ENCODE data around the gene MAML2. TPM values are rescaled to one million over a fixed set of nuclear protein-coding genes. Genes with fewer than 3 reads are reported as not detected.

The MAML2 gene
- total RNA-seq, 2 experiments from 2014 or later, result 0.15 to 1.0 TPM

- Histone ChIP-seq H3K79me2 (ENCODE audit: insufficient read depth, low read depth, low read length) (no peaks in the 10 kb centered on the region), H3K4me1 (ENCODE audit: insufficient read depth, low read length, poor library complexity, severe bottlenecking) (peaks cover 72% of the 10 kb centered on the region), H4K20me1 (ENCODE audit: insufficient read depth, low read length) (no peaks in the 10 kb centered on the region), H3K27ac (ENCODE audit: low read depth, low read length, poor library complexity, severe bottlenecking) (peak overlapping the region; percentile 81), H2AFZ (ENCODE audit: low read length) (peak overlapping the region; percentile 80; the same call in 1 of the 2 replicates), H3K9me2 (ENCODE audit: insufficient read depth, low read length) (no peaks in the 10 kb centered on the region), H3K4me3 (ENCODE audit: low read depth, low read length, poor library complexity, severe bottlenecking) (peak overlapping the region; percentile 43), H3K36me3 (ENCODE audit: insufficient read depth, low read length) (no peaks in the 10 kb centered on the region), H3K9me3 (ENCODE audit: low read length) (no peaks in the 10 kb centered on the region), H3K4me2 (ENCODE audit: low read length) (peak overlapping the region; percentile 57)
- CTCF ChIA-PET (ENCODE audit: unreplicated experiment), result interaction anchor here (0.7 kb wide), 1 partner anchor 42 kb away, joined by 3 read pairs; no protein-coding TSS in a partner anchor
- BruUV-seq (replicated peaks), result no TSS peak
- DNase-seq (ENCODE audit: low spot score), result no peak
- POLR2A ChIA-PET, result interaction anchor here (0.9 to 2.1 kb wide), 7 partner anchors 10 to 133 kb away, joined by 3 to 14 read pairs (median 4); partner anchors contain the start of genes CCDC82 and JRKL
- intact Hi-C loops (cut with micrococcal nuclease; ENCODE audit: unreplicated experiment), result loop anchor here (5.0 kb wide), 1 partner anchor 130 kb away; the partner anchor contains the start of gene CCDC82
- TF ChIP-seq CTCF (conservative IDR thresholded peaks at IDR 0.05; ENCODE audit: low read length) (no peak), EZH2phosphoT487 (IDR thresholded peaks at IDR 0.05; ENCODE audit: borderline replicate concordance, low read depth, low read length) (no peak)
These were observed 86.0 kb downstream of the MAML2 start for GRCh38 chr11:96257036-96257435.

- CTCF ChIA-PET (ENCODE audit: unreplicated experiment), result interaction anchor here (0.7 to 1.3 kb wide), 2 partner anchors 18 to 42 kb away, joined by 3 to 5 read pairs; no protein-coding TSS in a partner anchor
These were observed 86.6 kb downstream of the MAML2 start for GRCh38 chr11:96256215-96257011.

More at GRCh38 chr11:96256215-96257011, 86.6 kb downstream of the MAML2 start:
- H3K79me2 ChIP-seq (ENCODE audit: insufficient read depth, low read depth, low read length), result no peaks in the 10 kb centered on the region
- peak overlapping the region; percentile 81 for H3K27ac ChIP-seq (ENCODE audit: low read depth, low read length, poor library complexity, severe bottlenecking)
- TF ChIP-seq CTCF (conservative IDR thresholded peaks at IDR 0.05; ENCODE audit: low read length), result no peak
- TF ChIP-seq EZH2phosphoT487 (IDR thresholded peaks at IDR 0.05; ENCODE audit: borderline replicate concordance, low read depth, low read length), result no peak
- H3K9me2 ChIP-seq (ENCODE audit: insufficient read depth, low read length), result no peaks in the 10 kb centered on the region
- peak overlapping the region; percentile 57 for H3K4me2 ChIP-seq (ENCODE audit: low read length)
- H3K4me3 ChIP-seq (ENCODE audit: low read depth, low read length, poor library complexity, severe bottlenecking), result peak overlapping the region; percentile 43
- H2AFZ ChIP-seq (ENCODE audit: low read length), result peak overlapping the region; percentile 80; the same call in 1 of the 2 replicates
- BruUV-seq (replicated peaks), result no TSS peak
- H4K20me1 ChIP-seq (ENCODE audit: insufficient read depth, low read length), result no peaks in the 10 kb centered on the region
- intact Hi-C loops (cut with micrococcal nuclease; ENCODE audit: unreplicated experiment), result loop anchor here (5.0 kb wide), 1 partner anchor 131 kb away; the partner anchor contains the start of gene CCDC82
- POLR2A ChIA-PET, result interaction anchor here (0.9 to 2.1 kb wide), 9 partner anchors 8 to 134 kb away, joined by 3 to 14 read pairs (median 4); partner anchors contain the start of genes CCDC82 and JRKL
- H3K4me1 ChIP-seq (ENCODE audit: insufficient read depth, low read length, poor library complexity, severe bottlenecking), result peaks cover 72% of the 10 kb centered on the region
- H3K36me3 ChIP-seq (ENCODE audit: insufficient read depth, low read length), result no peaks in the 10 kb centered on the region
- no peaks in the 10 kb centered on the region for H3K9me3 ChIP-seq (ENCODE audit: low read length)
- peak; percentile 28 for DNase-seq (ENCODE audit: low spot score)
